HEK293 (cell line): ENCODE measurements around the gene NEIL1.

Experiments used
- CTCF ChIP-seq: fragments of 450-650 bp; formaldehyde crosslinking; IDR thresholded peaks from 2 replicates; pipeline ENCODE4 v1.5.1; 2016; ENCODE audit warnings: missing biosample characterization, missing genetic modification characterization
- WT1 ChIP-seq: fragments of 450-650 bp; formaldehyde crosslinking; IDR thresholded peaks from 2 replicates; pipeline ENCODE4 v1.5.1; 2016; ENCODE audit warnings: missing biosample characterization, missing genetic modification characterization
- ZBTB1 ChIP-seq: fragments of 450-650 bp; formaldehyde crosslinking; IDR thresholded peaks from 2 replicates; pipeline ENCODE4 v1.5.1; 2016; ENCODE audit warnings: missing biosample characterization, missing genetic modification characterization
- ZNF19 ChIP-seq: fragments of 450-650 bp; formaldehyde crosslinking; IDR thresholded peaks from 2 replicates; pipeline ENCODE4; 2016; ENCODE audit warnings: missing biosample characterization, missing genetic modification characterization, low read depth
- ZNF223 ChIP-seq: fragments of 450-650 bp; formaldehyde crosslinking; IDR thresholded peaks from 2 replicates; pipeline ENCODE4 v1.5.1; 2016; ENCODE audit warnings: missing biosample characterization, missing genetic modification characterization
- ZNF292 ChIP-seq: fragments of 450-650 bp; formaldehyde crosslinking; IDR thresholded peaks from 2 replicates; pipeline ENCODE4 v1.5.1; 2016; ENCODE audit warnings: low read depth, missing biosample characterization, missing genetic modification characterization, borderline replicate concordance
- ZNF747 ChIP-seq: fragments of 450-650 bp; formaldehyde crosslinking; IDR thresholded peaks from 2 replicates; pipeline ENCODE4 v1.5.1; 2016; ENCODE audit warnings: missing biosample characterization, missing genetic modification characterization

Gene NEIL1

GRCh38 chr15:75403892-75404291 is 57.1 kb downstream of the NEIL1 start (continued):
- TF ChIP-seq WT1 (tag by site-specific recombination) (no peak), ZNF223 (tag by site-specific recombination) (no peak), ZBTB1 (tag by site-specific recombination) (no peak), ZNF747 (tag by site-specific recombination) (no peak), ZNF19 (tag by site-specific recombination) (no peak), ZNF292 (tag by site-specific recombination) (no peak), CTCF (tag by site-specific recombination) (no peak)
